Hematopoietic multipotent progenitor cell (in vitro differentiated cells): ENCODE measurements around the gene KCNMB2. TPM values are rescaled to one million over a fixed set of nuclear protein-coding genes. Genes with fewer than 3 reads are reported as not detected.

ENCODE experiments used
- DNase-seq, 3 donors: peaks; one replicate each; pipeline ENCODE4 v3.0.0-alpha.2; 2011 to 2015; ENCODE audit warnings: low read depth in 2 of 3, low spot score in 2 of 3
- total RNA-seq: library from RNA; depleted of rRNA; stranded (reverse); fragments of >200 nt; gene quantifications from one replicate; pipeline ENCODE4 v1.2.3, GENCODE V29; 2012

The KCNMB2 gene
- total RNA-seq, 1 donor: not detected

GRCh38 chr3:178567611-178568010 is 31.4 kb downstream of the KCNMB2 start:
- DNase-seq: no peak

GRCh38 chr3:178568155-178568731 is 32.0 kb downstream of the KCNMB2 start:
- DNase-seq: no peak

GRCh38 chr3:178568911-178569310 is 32.7 kb downstream of the KCNMB2 start:
- no peak for DNase-seq

- DNase-seq: no peak
Measured at GRCh38 chr3:178569826-178570225, 33.6 kb downstream of the KCNMB2 start.

- DNase-seq: no peak
Measured at GRCh38 chr3:178583963-178584575, 47.8 kb downstream of the KCNMB2 start.

GRCh38 chr3:178584722-178585380 is 48.6 kb downstream of the KCNMB2 start:
- no peak for DNase-seq

GRCh38 chr3:178585454-178585853 is 49.2 kb downstream of the KCNMB2 start:
- DNase-seq: no peak

- no peak for DNase-seq
Measured at GRCh38 chr3:178586076-178586475, 49.8 kb downstream of the KCNMB2 start.

- no peak for DNase-seq
Measured at GRCh38 chr3:178588628-178589027, 52.4 kb downstream of the KCNMB2 start.

GRCh38 chr3:178593786-178594185 is 57.5 kb downstream of the KCNMB2 start:
- no peak for DNase-seq

GRCh38 chr3:178597371-178597770 is 61.1 kb downstream of the KCNMB2 start:
- DNase-seq: no peak

- no peak for DNase-seq
Measured at GRCh38 chr3:178602856-178603255, 66.6 kb downstream of the KCNMB2 start.

GRCh38 chr3:178603735-178604134 is 67.5 kb downstream of the KCNMB2 start:
- DNase-seq: no peak

- no peak for DNase-seq
Measured at GRCh38 chr3:178618197-178618596, 82.0 kb downstream of the KCNMB2 start.

GRCh38 chr3:178618896-178619295 is 82.7 kb downstream of the KCNMB2 start:
- DNase-seq: no peak

- DNase-seq: no peak
Measured at GRCh38 chr3:178623666-178624255, 87.5 kb downstream of the KCNMB2 start.

- DNase-seq: no peak
Measured at GRCh38 chr3:178624276-178624675, 88.0 kb downstream of the KCNMB2 start.

- no peak for DNase-seq
Measured at GRCh38 chr3:178625053-178625600, 88.9 kb downstream of the KCNMB2 start.

- no peak for DNase-seq
Measured at GRCh38 chr3:178628037-178628436, 91.8 kb downstream of the KCNMB2 start.

GRCh38 chr3:178629430-178630178 is 93.4 kb downstream of the KCNMB2 start:
- DNase-seq: no peak

GRCh38 chr3:178631950-178632349 is 95.7 kb downstream of the KCNMB2 start:
- DNase-seq: no peak
